WTC11 (cell line): ENCODE data around the gene GALNT18.

Experiments used
- AFF4 ChIP-seq: sonication (generic); formaldehyde crosslinking; IDR thresholded peaks from 2 replicates; pipeline ENCODE4 v1.8.1; 2023; ENCODE audit warnings: mild to moderate bottlenecking, missing genetic modification reagents, borderline replicate concordance
- ATF3 ChIP-seq: sonication (generic); formaldehyde crosslinking; conservative IDR thresholded peaks from 2 replicates; pipeline ENCODE4 v1.8.1; 2022; ENCODE audit warnings: mild to moderate bottlenecking, missing genetic modification reagents
- CREB1 ChIP-seq: sonication (generic); formaldehyde crosslinking; IDR thresholded peaks from 2 replicates; pipeline ENCODE4 v1.8.0; 2023; ENCODE audit warnings: mild to moderate bottlenecking, missing genetic modification reagents
- CTCF ChIP-seq: fragments of 200-600 bp; IDR thresholded peaks from 2 replicates; pipeline ENCODE4 v1.8.0; 2022; ENCODE audit warnings: antibody characterized with exemption
- ELF4 ChIP-seq: sonication (generic); formaldehyde crosslinking; IDR thresholded peaks from 2 replicates; pipeline ENCODE4 v1.8.1; 2022; ENCODE audit warnings: low read depth, mild to moderate bottlenecking, moderate library complexity, missing genetic modification reagents
- JUN ChIP-seq: sonication (generic); formaldehyde crosslinking; IDR thresholded peaks from 2 replicates; pipeline ENCODE4 v1.8.0; 2023; ENCODE audit warnings: mild to moderate bottlenecking, missing genetic modification reagents
- MAX ChIP-seq: sonication (generic); formaldehyde crosslinking; IDR thresholded peaks from 2 replicates; pipeline ENCODE4 v1.8.0; 2022; ENCODE audit warnings: mild to moderate bottlenecking, missing genetic modification reagents
- NFYB ChIP-seq: sonication (generic); formaldehyde crosslinking; conservative IDR thresholded peaks from 2 replicates; pipeline ENCODE4 v1.8.0; 2022; ENCODE audit warnings: low read depth, missing genetic modification reagents
- NR3C1 ChIP-seq: sonication (generic); formaldehyde crosslinking; conservative IDR thresholded peaks from 2 replicates; pipeline ENCODE4 v1.8.1; 2023; ENCODE audit warnings: low read depth, mild to moderate bottlenecking, missing genetic modification reagents
- STAT6 ChIP-seq: sonication (generic); formaldehyde crosslinking; conservative IDR thresholded peaks from 2 replicates; pipeline ENCODE4 v1.8.1; 2023; ENCODE audit warnings: mild to moderate bottlenecking, low read depth, missing genetic modification reagents, moderate library complexity
- TCF7 ChIP-seq: sonication (generic); formaldehyde crosslinking; IDR thresholded peaks from 2 replicates; pipeline ENCODE4 v1.8.0; 2022; ENCODE audit warnings: mild to moderate bottlenecking, low read depth, missing genetic modification reagents, moderate library complexity
- ZNF121 ChIP-seq: sonication (generic); formaldehyde crosslinking; IDR thresholded peaks from 2 replicates; pipeline ENCODE4 v1.8.0; 2023; ENCODE audit warnings: missing genetic modification reagents
- ZNF263 ChIP-seq: sonication (generic); formaldehyde crosslinking; IDR thresholded peaks from 2 replicates; pipeline ENCODE4 v1.8.1; 2022; ENCODE audit warnings: low read depth, mild to moderate bottlenecking, moderate library complexity, missing genetic modification reagents
- ZNF416 ChIP-seq: fragments of 250-450 bp; sonication (Bioruptor Pico); IDR thresholded peaks from 2 replicates; pipeline ENCODE4 v1.9.0; 2021; ENCODE audit warnings: mild to moderate bottlenecking, inconsistent platforms

- TF ChIP-seq AFF4 (CRISPR knock-in tag): no peak
- no peak for TF ChIP-seq NFYB (CRISPR knock-in tag)
- no peak for TF ChIP-seq CTCF
- TF ChIP-seq STAT6: no peak
- TF ChIP-seq ATF3 (CRISPR knock-in tag): no peak
- TF ChIP-seq ELF4 (CRISPR knock-in tag): no peak
- TF ChIP-seq MAX (CRISPR knock-in tag): no peak
- TF ChIP-seq CREB1 (CRISPR knock-in tag): no peak
- no peak for TF ChIP-seq TCF7 (CRISPR knock-in tag)
- no peak for TF ChIP-seq NR3C1 (CRISPR knock-in tag)
- TF ChIP-seq ZNF263 (CRISPR knock-in tag): no peak
- no peak for TF ChIP-seq ZNF121
- no peak for TF ChIP-seq ZNF416 (CRISPR knock-in tag)
- no peak for TF ChIP-seq JUN (CRISPR knock-in tag)
These were observed 53.1 kb downstream of the GALNT18 start for GRCh38 chr11:11568651-11569229.
